ENCODE measurements around the gene PTPRJ. TPM values are rescaled to one million over a fixed set of nuclear protein-coding genes. Genes with fewer than 3 reads are reported as not detected.

Gene PTPRJ
- total and polyA plus RNA-seq, 2 of the 4 experiments (the other 2 are of a cell fraction): 5.6 to 14.9 TPM

- no peak overlapping the region for H4K5ac ChIP-seq (ENCODE audit: low read depth, low read length)
- no peaks in the 10 kb centered on the region for H3K4me1 ChIP-seq (ENCODE audit: control insufficient read depth, insufficient read depth, low read length)
- DNase-seq: no peak
- H2AK5ac ChIP-seq (ENCODE audit: low read depth, low read length): no peak overlapping the region
- ChIA-PET POLR2A (ENCODE audit: unreplicated experiment) (no interaction called here), CTCF (interaction anchor here (1.7 kb wide), 1 partner anchor 12 kb away, joined by 5 read pairs; no protein-coding TSS in a partner anchor)
- intact Hi-C loops (cut with micrococcal nuclease) (no loop called here), dilution Hi-C loops (cut with HindIII; ENCODE audit: low sequenced_read_pairs, unreplicated experiment) (no loop called here), in situ Hi-C loops (cut with MboI; ENCODE audit: low sequenced_read_pairs) (no loop called here)
- H3K4me2 ChIP-seq (ENCODE audit: low read depth, low read length): no peak overlapping the region
- no peaks in the 10 kb centered on the region for H3K9me3 ChIP-seq (ENCODE audit: control insufficient read depth, insufficient read depth, low read length)
- H3K23ac ChIP-seq (ENCODE audit: low read depth, low read length): no peak overlapping the region
- no peak overlapping the region for H3K27ac ChIP-seq (ENCODE audit: insufficient read depth, low read length)
- no peak overlapping the region for H3K4me3 ChIP-seq (ENCODE audit: insufficient read depth, low read depth, low read length)
- BruUV-seq (replicated peaks): no TSS peak
- no peak overlapping the region for H2AK9ac ChIP-seq (replicated peaks; ENCODE audit: low read depth, low read length, poor library complexity)
- no peaks in the 10 kb centered on the region for H3K9me1 ChIP-seq (ENCODE audit: insufficient read depth, low read length)
- no peak overlapping the region for H2BK15ac ChIP-seq (ENCODE audit: low read depth, low read length)
- no peaks in the 10 kb centered on the region for H3K27me3 ChIP-seq (ENCODE audit: control insufficient read depth, insufficient read depth, low read length)
- ATAC-seq (ENCODE audit: low read depth): no peak
- no peak overlapping the region for H3K56ac ChIP-seq (ENCODE audit: extremely low read depth, insufficient read depth, low read length)
- no peak overlapping the region for H4K91ac ChIP-seq (ENCODE audit: insufficient read depth, low read depth, low read length)
- no peak overlapping the region for H3K18ac ChIP-seq (ENCODE audit: low read depth, low read length)
- H3K9ac ChIP-seq (ENCODE audit: low read depth, low read length): no peak overlapping the region
- H3K14ac ChIP-seq (replicated peaks; ENCODE audit: low read depth, low read length): no peak overlapping the region
- H3K36me3 ChIP-seq (ENCODE audit: control insufficient read depth, insufficient read depth, low read length): no peaks in the 10 kb centered on the region
- H2BK5ac ChIP-seq (ENCODE audit: low read depth, low read length, poor library complexity, severe bottlenecking): no peak overlapping the region
- no peak overlapping the region for H2BK120ac ChIP-seq (ENCODE audit: low read depth, low read length)
- H3K79me1 ChIP-seq (ENCODE audit: low read depth in 1 of 2, low read length in 2 of 2): no peaks in the 10 kb centered on the region
- no peak overlapping the region for H3K4ac ChIP-seq (ENCODE audit: low read depth, low read length)
- H4K20me1 ChIP-seq (ENCODE audit: insufficient read depth, low read length): no peaks in the 10 kb centered on the region
- no peak overlapping the region for H2AFZ ChIP-seq (replicated peaks; ENCODE audit: low read length, poor library complexity)
- no peak overlapping the region for H4K8ac ChIP-seq (ENCODE audit: low read depth in 2 of 2, low read length in 2 of 2)
- no peak for TF ChIP-seq BHLHE40 (IDR thresholded peaks at IDR 0.05; ENCODE audit: low read depth, low read length)
- no peak for TF ChIP-seq SMC3 (IDR thresholded peaks at IDR 0.05; ENCODE audit: low read depth, low read length)
- no peak for TF ChIP-seq FOS (IDR thresholded peaks at IDR 0.05; ENCODE audit: low read depth, low read length)
- TF ChIP-seq NFE2L2 (IDR thresholded peaks at IDR 0.05; ENCODE audit: low read depth, low read length): no peak
- TF ChIP-seq, protein P1, sequence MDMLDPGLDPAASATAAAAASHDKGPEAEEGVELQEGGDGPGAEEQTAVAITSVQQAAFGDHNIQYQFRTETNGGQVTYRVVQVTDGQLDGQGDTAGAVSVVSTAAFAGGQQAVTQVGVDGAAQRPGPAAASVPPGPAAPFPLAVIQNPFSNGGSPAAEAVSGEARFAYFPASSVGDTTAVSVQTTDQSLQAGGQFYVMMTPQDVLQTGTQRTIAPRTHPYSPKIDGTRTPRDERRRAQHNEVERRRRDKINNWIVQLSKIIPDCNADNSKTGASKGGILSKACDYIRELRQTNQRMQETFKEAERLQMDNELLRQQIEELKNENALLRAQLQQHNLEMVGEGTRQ (IDR thresholded peaks at IDR 0.05; ENCODE audit: low read depth, low read length): no peak
- TF ChIP-seq MXI1 (IDR thresholded peaks at IDR 0.05; ENCODE audit: borderline replicate concordance, low read depth, low read length): no peak
- TF ChIP-seq CEBPB (IDR thresholded peaks at IDR 0.05; ENCODE audit: low read depth, low read length): no peak
- no peak for TF ChIP-seq RAD21 (IDR thresholded peaks at IDR 0.05; ENCODE audit: low read length)
- TF ChIP-seq, protein P2, sequence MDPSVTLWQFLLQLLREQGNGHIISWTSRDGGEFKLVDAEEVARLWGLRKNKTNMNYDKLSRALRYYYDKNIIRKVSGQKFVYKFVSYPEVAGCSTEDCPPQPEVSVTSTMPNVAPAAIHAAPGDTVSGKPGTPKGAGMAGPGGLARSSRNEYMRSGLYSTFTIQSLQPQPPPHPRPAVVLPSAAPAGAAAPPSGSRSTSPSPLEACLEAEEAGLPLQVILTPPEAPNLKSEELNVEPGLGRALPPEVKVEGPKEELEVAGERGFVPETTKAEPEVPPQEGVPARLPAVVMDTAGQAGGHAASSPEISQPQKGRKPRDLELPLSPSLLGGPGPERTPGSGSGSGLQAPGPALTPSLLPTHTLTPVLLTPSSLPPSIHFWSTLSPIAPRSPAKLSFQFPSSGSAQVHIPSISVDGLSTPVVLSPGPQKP (IDR thresholded peaks at IDR 0.05; ENCODE audit: borderline replicate concordance, low read depth, low read length): no peak
- TF ChIP-seq RFX5 (IDR thresholded peaks at IDR 0.05; ENCODE audit: low read depth, low read length): no peak
- TF ChIP-seq MAZ (IDR thresholded peaks at IDR 0.05; ENCODE audit: borderline replicate concordance, low read depth, low read length): no peak
- TF ChIP-seq RCOR1 (IDR thresholded peaks at IDR 0.05; ENCODE audit: insufficient replicate concordance, low read length): no peak
- TF ChIP-seq CTCF (conservative IDR thresholded peaks at IDR 0.05; ENCODE audit: low read depth, low read length): no peak
- TF ChIP-seq MAFK (IDR thresholded peaks at IDR 0.05; ENCODE audit: low read depth, low read length): no peak
- no peak for TF ChIP-seq POLR2A (IDR thresholded peaks at IDR 0.05; ENCODE audit: low read depth, low read length)
- no peak for TF ChIP-seq CHD1 (IDR thresholded peaks at IDR 0.05; ENCODE audit: low read depth, low read length)
- H2BK20ac ChIP-seq (ENCODE audit: low read depth, low read length): no peak overlapping the region
- WGBS, 2 experiments (ENCODE audit: extremely low coverage in 2 of 2, insufficient read length in 1 of 2): 87% methylated on average over 4 of the region's 6 CpGs; no CpG with 5 or more reads in 1 of the 2 experiments
These were observed 20.3 kb upstream of the PTPRJ start for GRCh38 chr11:47960015-47960414.
